C4-2B (cell line): ENCODE data around the gene WFDC8.
"Not testable (repeated sequence)": the region's sequence is repeated elsewhere in the genome, so short reads cannot be mapped to it uniquely, and the experiment has no call there.

ENCODE experiments used
- H3K27ac ChIP-seq: fragments of 450-650 bp; 2 replicates; pipeline ENCODE4 v1.5.1; 2017
- ZFX ChIP-seq: fragments of 450-650 bp; IDR thresholded peaks from 2 replicates; pipeline ENCODE4 v1.6.1; 2017
- TF ChIP-seq, protein P1 (sequence below): fragments of 450-650 bp; conservative IDR thresholded peaks from 2 replicates; pipeline ENCODE4 v1.5.1; 2017; ENCODE audit warnings: mild to moderate bottlenecking

WFDC8 gene

DNA sequence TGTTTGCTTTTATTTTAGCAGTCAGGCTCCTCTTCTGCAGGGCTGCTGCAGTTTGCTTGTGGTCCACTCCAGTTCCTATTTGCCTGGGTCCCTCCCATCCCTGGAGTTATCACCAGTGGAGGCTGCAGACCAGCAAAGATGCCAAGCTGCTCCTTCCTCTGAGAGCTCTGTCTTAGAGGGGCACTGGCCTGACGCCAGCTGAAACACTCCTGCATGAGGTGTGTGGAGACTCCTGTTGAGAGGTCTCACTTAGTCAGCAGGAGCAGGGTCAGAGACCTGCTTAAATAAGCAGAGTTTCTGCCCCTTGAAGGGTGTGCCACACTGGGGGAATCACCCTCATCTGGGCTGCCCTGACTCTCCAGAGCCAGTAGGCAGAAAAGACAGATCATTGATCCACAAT lies 16.2 kb upstream of the WFDC8 start:
- TF ChIP-seq, protein P1, sequence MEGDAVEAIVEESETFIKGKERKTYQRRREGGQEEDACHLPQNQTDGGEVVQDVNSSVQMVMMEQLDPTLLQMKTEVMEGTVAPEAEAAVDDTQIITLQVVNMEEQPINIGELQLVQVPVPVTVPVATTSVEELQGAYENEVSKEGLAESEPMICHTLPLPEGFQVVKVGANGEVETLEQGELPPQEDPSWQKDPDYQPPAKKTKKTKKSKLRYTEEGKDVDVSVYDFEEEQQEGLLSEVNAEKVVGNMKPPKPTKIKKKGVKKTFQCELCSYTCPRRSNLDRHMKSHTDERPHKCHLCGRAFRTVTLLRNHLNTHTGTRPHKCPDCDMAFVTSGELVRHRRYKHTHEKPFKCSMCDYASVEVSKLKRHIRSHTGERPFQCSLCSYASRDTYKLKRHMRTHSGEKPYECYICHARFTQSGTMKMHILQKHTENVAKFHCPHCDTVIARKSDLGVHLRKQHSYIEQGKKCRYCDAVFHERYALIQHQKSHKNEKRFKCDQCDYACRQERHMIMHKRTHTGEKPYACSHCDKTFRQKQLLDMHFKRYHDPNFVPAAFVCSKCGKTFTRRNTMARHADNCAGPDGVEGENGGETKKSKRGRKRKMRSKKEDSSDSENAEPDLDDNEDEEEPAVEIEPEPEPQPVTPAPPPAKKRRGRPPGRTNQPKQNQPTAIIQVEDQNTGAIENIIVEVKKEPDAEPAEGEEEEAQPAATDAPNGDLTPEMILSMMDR = no peak
- no peak for TF ChIP-seq ZFX

DNA sequence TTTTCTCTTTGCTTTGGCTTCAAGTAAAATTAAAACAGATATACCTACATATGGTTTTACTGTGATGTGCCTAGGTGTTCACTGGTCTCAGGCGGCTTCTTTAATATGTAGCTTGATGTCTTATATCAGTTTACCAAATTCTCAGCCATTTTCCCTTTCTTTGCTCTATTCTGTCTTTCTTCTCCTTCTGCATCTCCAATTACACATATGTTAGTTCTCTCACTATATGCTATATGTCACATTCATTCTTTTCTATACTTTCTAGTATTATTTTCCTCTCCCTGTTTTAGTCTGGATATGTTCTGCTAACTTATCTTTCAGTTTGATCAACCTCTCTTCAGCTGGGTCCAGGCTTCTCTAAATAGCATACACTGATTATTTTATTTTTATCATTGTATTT lies 14.4 kb upstream of the WFDC8 start:
- TF ChIP-seq, protein P1 = no peak
- TF ChIP-seq ZFX = no peak
- H3K27ac ChIP-seq = no peak overlapping the region

More for the DNA sequence above, 16.2 kb upstream of the WFDC8 start:
- H3K27ac ChIP-seq = no peak overlapping the region

DNA sequence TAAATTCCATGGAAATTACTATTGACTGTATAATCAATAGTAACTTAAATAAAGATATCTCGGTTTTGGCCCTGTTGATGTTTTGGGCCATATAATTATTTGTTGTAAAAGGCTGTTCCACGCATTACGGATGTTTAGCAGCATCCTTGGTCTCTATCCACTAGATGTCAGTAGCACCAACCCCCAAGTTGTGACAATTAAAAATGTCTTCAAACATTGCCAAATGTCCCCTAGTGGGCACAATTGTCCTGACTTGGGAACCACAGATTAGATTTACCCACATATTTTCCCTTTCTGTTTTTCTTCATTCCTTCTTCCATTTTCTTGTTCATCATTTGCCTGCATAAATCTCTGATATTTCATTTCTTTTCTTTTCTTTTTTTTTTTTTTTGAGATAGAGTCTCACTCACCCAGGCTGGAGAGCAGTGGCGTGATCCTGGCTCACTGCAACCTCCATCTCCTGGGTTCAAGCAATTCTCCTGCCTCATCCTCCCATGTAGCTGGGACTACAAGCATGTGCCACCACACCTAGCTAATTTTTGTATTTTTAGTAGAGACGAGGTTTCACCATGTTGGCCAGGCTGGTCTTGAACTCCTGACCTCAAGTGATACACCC lies 13.6 kb upstream of the WFDC8 start:
- TF ChIP-seq, protein P1 = peak; percentile 97
- no peak for TF ChIP-seq ZFX
- no peak overlapping the region for H3K27ac ChIP-seq

DNA sequence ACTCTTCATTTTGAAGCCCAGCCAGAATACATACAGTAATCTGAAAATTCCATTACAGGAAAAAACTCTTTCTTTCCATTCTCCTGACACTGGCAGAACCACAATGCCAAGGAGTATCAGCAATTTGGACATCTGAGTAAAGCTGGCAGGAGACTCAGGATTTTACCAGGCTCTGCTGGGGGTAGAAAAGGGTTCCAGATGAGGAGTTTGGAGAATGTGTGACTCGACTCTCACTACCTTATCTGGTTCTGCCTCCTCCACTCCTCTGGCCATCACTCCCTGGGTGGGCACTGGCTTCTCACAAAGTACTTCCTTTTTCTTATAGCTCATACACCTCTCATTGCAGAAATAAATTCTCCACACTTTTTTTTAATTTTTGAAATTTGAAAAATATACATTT lies 10.6 kb upstream of the WFDC8 start:
- TF ChIP-seq, protein P1 = no peak
- H3K27ac ChIP-seq = no peak overlapping the region

DNA sequence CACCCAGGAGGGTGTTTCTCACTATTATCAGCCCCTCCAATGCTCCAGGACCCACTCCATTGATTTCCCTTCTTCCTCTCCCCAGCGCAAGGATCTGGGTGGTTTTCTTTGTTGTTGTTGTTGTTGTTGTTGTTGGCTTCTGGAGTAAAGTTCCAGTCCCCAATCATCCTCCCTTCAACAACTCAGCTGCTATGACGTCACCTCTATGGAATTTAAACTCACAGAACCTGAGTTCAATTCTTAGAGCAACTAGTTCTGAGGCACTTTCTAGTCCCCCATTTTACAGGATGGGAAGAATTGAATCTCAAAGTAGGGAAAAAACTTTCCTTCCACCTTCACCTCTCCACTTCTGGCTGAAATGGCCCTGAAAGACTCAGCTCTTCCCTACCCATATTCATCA lies 9.7 kb upstream of the WFDC8 start:
- TF ChIP-seq, protein P1 = no peak
- no peak for TF ChIP-seq ZFX
- no peak overlapping the region for H3K27ac ChIP-seq

DNA sequence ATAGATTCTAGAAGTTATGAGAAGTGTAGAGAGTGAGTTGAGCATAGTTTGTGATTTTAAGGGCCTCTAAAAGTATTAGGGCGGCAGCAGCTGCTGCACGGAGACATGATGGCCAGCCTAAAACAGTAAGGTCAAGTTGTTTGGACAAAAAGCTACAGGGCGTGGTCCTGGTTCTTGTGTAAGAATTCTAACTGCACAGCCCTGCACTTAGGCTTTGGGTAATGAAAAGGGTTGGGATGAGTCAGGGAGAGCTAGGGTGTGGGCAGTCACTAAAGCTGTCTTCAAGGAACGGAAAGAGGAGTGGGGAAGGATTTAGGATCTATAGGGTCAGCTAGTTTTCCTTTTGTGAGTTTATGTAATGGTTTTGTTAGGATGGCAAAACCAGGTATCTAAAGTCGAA lies 6.9 kb upstream of the WFDC8 start:
- H3K27ac ChIP-seq = not testable (repeated sequence)

DNA sequence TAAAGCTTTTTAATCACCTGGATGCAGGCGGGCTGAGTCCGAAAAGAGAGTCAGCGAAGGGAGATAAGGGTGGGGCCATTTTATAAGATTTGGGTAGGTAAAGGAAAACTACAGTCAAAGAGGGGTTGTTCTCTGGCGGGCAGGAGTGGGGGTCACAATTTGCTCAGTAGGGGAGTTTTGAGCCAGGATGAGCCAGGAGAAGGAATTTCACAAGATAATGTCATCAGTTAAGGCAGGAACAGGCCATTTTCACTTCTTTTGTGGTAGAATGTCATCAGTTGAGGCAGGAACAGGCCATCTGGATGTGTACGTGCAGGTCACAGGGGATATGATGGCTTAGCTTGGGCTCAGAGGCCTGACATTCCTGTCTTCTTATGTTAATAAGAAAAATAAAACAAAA lies 5.2 kb upstream of the WFDC8 start:
- not testable (repeated sequence) for H3K27ac ChIP-seq

DNA sequence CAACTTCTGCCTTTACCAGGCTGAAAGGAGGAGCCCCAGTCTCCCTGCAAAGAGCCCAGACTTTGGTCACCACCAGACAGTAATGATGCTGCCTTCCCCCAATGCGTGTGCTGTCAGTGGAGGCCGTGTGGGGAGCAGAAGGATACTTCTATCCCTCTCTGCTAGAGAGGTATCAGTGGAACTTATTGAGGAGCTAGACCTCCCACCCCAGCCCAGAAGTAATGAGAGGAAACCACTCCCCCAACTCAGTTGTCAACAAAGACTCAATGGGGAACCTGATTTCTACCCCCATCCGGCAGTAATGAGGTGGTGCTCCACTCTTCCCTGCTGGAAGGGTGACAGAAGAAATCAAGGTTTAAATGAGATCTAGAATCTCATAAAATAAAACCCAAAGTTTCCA lies 4.4 kb upstream of the WFDC8 start:
- H3K27ac ChIP-seq = no peak overlapping the region
- no peak for TF ChIP-seq ZFX
- TF ChIP-seq, protein P1 = no peak
